Panc1 (cell line): ENCODE results near the gene DIAPH1.

Experiments used
- CTCF ChIP-seq: fragments of 450-650 bp; IDR thresholded peaks from 2 replicates; pipeline ENCODE4 v1.5.1; 2017; ENCODE audit warnings: mild to moderate bottlenecking
- POLR2AphosphoS5 ChIP-seq: IDR thresholded peaks from 2 replicates; pipeline ENCODE4 v1.6.1; 2012; ENCODE audit warnings: mild to moderate bottlenecking, low read depth, low read length, moderate library complexity
- REST ChIP-seq, 2 experiments: IDR thresholded peaks; 2 replicates each; pipeline ENCODE4 v1.6.1; 2011 to 2012; ENCODE audit warnings: low read depth in 2 of 2, control low read depth in 1 of 2, low read length in 1 of 2, mild to moderate bottlenecking in 1 of 2, moderate library complexity in 1 of 2; ENCODE audit not compliant: insufficient read depth in 1 of 2
- TCF7L2 ChIP-seq: IDR thresholded peaks from 2 replicates; pipeline ENCODE4 v1.6.1; 2011; ENCODE audit warnings: mild to moderate bottlenecking, low read depth, low read length, inconsistent platforms

GRCh38 chr5:141657937-141658545, 39.2 kb upstream of the DIAPH1 start:
- TF ChIP-seq REST (IDR thresholded peaks at IDR 0.05; ENCODE audit: insufficient read depth in 1 of 2, low read depth in 2 of 2, low read length in 1 of 2) (no peak), CTCF (no peak), POLR2AphosphoS5 (no peak), TCF7L2 (no peak)
